Neural progenitor cell (in vitro differentiated cells): ENCODE data around the gene SH3BP5L.
"Not testable (repeated sequence)": the region's sequence is repeated elsewhere in the genome, so short reads cannot be mapped to it uniquely, and the experiment has no call there.

Experiments
- CTCF ChIP-seq: fragments of 200-600 bp; sonication (generic); IDR thresholded peaks from 2 replicates; pipeline ENCODE4 v1.5.1; 2017; ENCODE audit warnings: antibody characterized with exemption, mild to moderate bottlenecking
- EZH2 ChIP-seq: fragments of 200-600 bp; sonication (generic); IDR thresholded peaks from 2 replicates; pipeline ENCODE4 v1.6.1; 2017; ENCODE audit warnings: antibody characterized with exemption, mild to moderate bottlenecking, moderate library complexity
- EZH2phosphoT487 ChIP-seq: fragments of 200-600 bp; sonication (generic); IDR thresholded peaks from 2 replicates; pipeline ENCODE4 v1.6.1; 2017; ENCODE audit warnings: antibody characterized with exemption

- TF ChIP-seq CTCF, EZH2, EZH2phosphoT487: not testable (repeated sequence)
Measured at GRCh38 chr1:248803501-248803900, 22.2 kb downstream of the SH3BP5L start.
